GM18858 (cell line): ENCODE data around the gene KIF15.
"Not testable (repeated sequence)": the region's sequence is repeated elsewhere in the genome, so short reads cannot be mapped to it uniquely, and the experiment has no call there.

Experiments
- ATAC-seq: cut with Tn5 transposase; IDR thresholded peaks from one replicate; pipeline ENCODE4 v1.9.1; 2021; ENCODE audit not compliant: unreplicated experiment

The KIF15 gene

DNA sequence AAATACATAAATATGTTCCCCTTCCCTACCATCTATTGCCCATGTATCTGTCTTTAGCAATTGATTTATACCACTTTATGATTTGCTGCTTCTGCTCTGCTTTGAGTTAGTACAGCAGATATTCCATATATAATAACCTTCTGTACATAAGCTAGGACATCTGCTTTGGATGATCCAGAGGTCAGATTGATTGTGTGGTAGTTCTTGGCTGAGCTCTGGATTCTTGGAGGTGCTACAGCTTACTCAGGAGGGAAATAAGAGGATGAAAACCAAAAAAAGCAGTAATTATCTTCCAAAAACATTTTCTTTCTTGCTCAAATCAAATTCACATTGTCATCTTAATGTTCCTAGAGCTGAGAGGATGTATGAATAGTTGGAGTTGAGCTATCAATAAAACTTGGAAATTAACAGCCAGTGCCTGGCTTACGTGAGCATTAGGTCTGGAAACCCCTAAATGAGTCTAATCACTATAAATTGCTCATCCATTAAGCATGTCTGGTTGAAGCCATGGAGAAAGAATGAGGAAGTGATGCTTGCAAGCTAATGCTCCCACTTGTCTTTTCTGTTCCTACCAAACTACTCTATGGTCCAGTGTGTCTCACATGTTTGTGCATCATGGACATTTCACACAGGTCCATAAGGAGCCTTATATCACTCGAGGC is 63.8 kb downstream of the KIF15 start:
- no peak for ATAC-seq

- ATAC-seq = no peak
Measured at GRCh38 chr3:44827196-44827595, 65.6 kb downstream of the KIF15 start.

DNA sequence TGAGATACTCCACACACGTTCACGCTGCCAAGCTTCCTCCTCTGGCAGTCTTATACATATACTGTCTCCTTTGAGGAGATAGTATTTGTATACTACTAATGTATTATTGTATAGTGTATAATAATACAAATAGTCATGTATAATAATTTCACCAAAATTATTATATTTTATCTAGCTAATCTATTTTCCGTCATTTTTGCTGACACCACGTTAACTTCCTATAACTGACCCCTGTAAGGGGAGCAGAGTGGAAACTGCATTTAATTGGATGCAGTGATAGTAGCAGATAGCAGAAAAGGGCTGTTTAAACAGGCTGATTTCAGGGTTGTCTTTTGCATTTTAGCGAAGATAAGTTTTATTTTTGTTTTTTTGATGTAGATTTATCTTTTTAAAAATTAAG is 69.6 kb downstream of the KIF15 start:
- ATAC-seq = no peak

- ATAC-seq = no peak
Measured at GRCh38 chr3:44832032-44832431, 70.4 kb downstream of the KIF15 start.

DNA sequence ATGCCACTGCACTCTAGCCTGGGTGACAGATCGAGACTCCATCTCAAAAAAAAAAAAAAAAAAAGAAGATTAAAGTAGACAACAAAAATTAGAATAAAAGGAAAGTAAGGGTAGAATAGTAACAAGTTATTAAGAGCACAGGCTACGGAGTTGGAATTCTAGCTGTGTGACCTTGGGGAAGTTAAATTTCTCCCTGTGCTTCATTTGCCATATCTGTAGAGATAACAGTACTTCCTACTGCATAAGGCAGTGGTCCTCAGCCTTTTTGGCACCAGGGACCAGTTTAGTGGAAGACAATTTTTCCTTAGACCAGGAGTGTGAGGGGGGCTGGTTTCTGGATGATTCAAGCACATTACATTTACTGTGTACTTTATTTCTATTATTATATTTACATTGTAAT is 71.4 kb downstream of the KIF15 start:
- no peak for ATAC-seq

GRCh38 chr3:44833394-44833793 is 71.8 kb downstream of the KIF15 start:
- ATAC-seq = no peak

DNA sequence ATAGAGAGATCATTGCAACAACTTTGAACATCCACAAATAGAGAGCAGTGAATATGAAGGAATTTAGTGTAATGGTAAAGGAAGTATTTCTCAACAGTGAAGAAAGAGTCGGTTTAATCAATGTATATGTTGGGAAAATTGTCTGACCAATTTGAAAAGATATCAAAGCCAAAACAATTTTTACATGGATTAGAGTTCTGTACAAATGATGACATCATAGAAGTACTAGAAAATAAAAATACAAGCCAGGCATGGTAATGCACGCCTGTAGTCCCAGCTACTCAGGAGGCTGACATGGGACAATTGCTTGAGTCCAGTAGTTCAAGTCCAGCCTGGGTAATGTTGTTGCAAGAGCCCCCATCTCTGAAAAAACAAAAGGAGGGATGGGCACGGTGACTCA is 74.1 kb downstream of the KIF15 start:
- ATAC-seq = no peak

DNA sequence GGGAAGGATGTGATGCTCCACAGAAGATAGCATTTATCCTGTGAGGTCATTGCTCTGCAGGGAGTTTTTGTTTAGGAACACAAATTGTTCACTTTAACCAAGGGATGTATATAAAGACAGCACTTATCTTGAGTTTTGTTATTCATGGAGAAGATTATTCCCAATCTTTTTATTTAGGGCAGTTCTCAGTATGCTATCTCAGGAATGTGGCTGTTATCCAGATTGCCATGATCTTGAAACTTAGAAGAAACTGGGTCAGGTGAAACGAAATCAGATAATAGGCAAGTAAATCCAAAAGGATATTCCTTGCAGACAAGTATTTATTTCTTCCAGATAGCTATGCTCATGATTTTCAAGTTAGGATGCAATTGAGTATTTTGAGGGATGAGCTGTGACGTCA is 80.8 kb downstream of the KIF15 start:
- no peak for ATAC-seq

DNA sequence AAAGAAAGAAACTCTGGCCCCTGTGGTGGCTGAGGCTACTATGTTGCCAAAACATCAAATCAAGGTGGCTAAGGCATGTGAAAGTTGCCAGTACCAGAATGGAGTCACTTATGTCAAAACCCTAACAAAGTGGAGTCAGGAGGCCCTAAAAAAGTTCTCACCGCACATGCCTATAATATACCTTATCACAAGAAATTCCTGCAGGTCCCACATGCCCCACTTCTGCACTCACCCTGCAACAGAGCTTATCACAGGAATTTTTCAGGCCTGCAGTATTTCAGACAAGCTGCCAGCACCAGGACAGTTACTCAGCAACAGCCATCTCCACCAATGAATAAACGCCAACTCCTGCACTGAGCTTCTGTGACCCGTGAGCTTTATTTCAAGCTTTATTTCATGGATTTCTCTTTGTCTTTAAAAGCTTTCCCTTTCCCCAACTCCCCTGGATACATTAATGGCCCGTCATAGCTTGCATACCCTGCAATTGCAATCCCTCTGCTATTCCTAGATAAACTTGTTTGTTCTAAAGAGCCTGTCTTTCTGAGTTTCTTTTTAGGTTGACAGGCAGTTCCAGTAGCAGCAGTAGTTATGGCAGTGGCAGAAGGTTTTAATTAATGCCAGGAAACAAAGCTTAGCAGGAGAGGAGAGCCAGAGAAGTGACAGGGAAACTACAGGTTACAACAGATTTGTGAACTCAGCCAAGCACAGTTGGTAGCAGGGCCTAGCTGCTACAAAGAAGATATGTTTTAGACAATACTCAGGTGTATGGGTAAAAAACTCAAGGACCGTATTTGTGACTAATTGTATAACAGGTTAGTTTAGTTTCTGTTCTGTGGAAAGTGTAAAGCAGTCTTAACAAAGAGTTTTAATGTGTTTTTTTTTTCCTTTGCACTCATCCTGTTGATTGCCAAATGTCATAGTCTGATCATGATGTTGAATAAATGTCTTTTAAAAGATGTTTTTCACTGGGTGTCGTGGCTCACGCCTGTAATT is 84.2 kb downstream of the KIF15 start:
- no peak for ATAC-seq

- no peak for ATAC-seq
Measured at GRCh38 chr3:44848634-44849033, 87.0 kb downstream of the KIF15 start.

- ATAC-seq = not testable (repeated sequence)
Measured at GRCh38 chr3:44856663-44857062, 95.1 kb downstream of the KIF15 start.

GRCh38 chr3:44860117-44860516 is 98.5 kb downstream of the KIF15 start:
- ATAC-seq = no peak

DNA sequence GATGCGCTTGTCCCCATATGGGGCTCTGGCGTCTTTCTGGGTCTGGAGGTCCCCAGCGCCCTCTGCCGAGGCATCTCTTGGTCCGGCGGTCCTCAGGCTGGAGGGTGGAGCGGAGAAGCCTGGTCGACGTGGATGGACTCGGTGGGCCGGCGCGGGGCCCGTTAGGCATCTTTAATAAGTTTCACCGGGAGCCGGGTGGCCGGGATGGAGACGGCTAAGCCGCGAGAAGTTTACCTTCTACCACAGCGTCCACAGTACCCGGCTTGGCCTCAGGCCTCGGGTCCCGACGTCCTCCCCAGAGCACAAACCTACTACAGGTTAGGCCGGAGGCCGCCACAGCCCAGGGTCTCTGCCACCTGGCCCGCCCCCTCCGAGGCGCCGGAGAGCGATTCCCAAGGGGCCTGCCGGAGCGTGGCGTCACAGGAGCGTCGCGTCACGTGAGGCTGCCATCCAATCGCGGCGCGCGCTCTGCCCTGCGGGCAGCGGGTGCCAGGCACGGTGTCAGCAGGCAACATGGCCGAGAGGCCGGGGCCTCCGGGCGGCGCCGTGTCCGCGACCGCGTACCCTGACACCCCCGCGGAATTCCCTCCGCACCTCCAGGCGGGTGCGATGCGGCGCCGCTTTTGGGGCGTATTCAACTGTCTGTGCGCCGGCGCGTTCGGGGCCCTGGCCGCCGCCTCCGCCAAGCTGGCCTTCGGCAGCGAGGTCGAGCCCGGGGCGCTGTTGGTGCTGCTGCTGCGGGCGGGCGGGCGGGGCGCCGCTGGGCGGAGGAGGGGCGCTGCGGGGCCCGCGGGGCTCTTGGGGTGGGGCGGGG is 100.0 kb downstream of the KIF15 start, which contains the start of gene TMEM42:
TSS of gene TMEM42 (plus strand) at position 501 of the 814 bp plus-strand sequence. CDS start at position 514, 13 bp downstream.
- peak; percentile 90 for ATAC-seq

- ATAC-seq = peak; percentile 13
Measured at GRCh38 chr3:44862226-44862637, 100.6 kb downstream of the KIF15 start.

- no peak for ATAC-seq
Measured at GRCh38 chr3:44865272-44866035, 103.9 kb downstream of the KIF15 start.

- ATAC-seq = no peak
Measured at GRCh38 chr3:44867421-44868111, 106.0 kb downstream of the KIF15 start.

DNA sequence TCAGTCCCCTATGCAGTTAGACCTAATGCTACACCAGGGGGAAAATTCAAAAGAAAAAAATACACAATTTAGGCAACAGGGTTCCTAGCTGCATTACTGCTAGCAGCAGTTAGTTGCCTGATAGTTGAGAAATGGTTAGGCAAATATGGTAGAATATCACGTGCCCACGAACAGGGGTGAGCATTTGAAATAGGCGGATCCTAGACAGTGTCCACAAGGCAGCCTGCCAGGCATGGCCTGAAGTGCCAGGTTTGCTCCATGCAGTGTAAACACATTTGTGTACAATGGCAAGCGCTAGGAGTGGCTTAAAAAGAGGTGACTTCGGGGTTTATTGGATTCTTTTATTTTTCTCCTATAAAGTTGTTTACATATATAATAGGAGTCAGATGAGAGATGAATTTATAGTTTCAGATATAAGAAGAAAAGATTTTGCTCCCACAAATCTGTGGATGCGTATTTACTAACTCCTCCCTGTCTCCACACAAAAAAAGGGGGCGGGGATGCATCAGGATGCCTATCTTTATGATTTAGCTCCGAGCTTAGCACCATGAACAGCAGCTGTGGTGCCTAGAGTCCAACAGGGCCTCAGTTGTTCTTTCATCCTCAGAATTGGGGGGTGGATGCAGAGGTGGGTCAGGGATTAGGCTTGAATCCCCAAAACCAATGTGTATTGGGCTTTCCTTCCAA is 108.9 kb downstream of the KIF15 start:
- ATAC-seq = no peak

DNA sequence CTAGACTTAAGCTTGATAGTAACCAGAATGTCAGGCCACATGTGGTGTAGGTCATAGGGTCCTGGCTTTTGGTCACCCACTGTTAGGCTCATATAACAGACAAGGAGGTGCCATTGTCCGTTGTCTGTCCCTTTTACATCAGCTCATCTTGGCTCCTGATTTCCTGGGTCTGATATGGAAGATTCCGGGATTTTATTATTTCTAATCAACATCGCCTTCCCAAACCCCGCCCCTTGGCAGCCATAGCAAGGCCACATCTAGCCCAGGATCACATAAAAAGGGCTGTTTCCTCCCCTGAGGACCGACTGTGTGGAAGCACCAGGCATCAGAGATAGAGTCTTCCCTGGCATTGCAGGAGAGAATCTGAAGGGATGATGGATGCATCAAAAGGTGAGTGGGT is 112.7 kb downstream of the KIF15 start, which contains the start of gene TGM4:
TSS of gene TGM4 (plus strand) at position 301 of the 400 bp plus-strand sequence. CDS start at position 372, 71 bp downstream.
- no peak for ATAC-seq

- no peak for ATAC-seq
Measured at GRCh38 chr3:44875596-44875995, 114.0 kb downstream of the KIF15 start.
